Measurements from ENCODE around the gene CCDC27. TPM values are rescaled to one million over a fixed set of nuclear protein-coding genes. Genes with fewer than 3 reads are reported as not detected.
A peak's percentile ranks its signal among the peaks of the same experiment; 100 is the strongest.

CCDC27 gene
- 0.14 TPM for polyA plus RNA-seq (ENCODE audit: insufficient read length)

DNA sequence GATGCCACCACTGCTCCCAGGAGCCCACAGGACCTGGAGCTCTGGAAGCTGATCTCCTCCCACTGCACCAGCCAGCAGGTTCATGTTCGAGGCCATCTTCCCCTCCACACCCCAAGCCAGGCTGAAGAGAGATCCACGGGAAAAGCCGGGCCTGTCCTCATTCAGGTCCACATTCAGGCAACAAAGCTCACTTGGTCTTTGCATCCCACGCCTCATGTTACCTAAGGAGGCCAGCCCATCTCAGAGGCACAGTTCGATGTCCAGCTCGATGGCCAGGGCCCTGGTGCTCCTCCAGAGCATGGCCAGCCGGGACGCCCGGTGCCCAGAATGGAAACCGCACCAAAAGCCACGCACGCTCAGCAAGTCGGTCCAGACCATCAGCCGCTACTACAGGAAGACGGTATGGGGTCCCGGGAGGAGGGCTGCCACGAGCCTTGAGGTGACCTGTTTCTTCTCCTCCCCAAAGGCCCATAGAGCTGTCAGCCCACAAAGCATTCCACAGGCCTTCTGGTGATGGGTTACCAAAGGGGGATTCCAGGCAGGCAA lies at the start of gene CCDC27:
CCDC27 (plus strand) TSS at position 51 of the 546 bp plus-strand sequence; CDS start at position 83, 32 bp downstream.
- DNase-seq, result no peak

DNA sequence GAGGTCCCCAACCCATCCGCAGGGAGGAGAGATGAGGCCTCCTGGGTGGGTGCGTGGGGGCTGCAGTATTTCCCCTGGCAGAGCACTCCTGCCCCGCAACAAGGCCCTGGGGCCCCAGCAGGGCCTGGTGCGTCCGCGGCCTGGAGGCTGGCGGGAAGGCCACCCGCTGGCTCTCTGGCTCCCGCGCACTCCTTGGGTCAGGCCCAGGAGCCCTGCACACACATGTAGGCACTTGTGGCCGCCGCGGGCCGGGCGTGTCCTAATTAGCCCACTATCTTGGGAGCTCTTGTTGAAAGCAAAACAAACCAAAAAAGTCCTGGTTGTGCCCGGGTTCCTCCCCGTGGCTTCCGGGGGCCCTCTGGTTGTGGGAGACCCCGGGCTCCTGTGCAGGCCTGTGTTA lies 49.7 kb upstream of the CCDC27 start:
- DNase-seq, result no peak

DNA sequence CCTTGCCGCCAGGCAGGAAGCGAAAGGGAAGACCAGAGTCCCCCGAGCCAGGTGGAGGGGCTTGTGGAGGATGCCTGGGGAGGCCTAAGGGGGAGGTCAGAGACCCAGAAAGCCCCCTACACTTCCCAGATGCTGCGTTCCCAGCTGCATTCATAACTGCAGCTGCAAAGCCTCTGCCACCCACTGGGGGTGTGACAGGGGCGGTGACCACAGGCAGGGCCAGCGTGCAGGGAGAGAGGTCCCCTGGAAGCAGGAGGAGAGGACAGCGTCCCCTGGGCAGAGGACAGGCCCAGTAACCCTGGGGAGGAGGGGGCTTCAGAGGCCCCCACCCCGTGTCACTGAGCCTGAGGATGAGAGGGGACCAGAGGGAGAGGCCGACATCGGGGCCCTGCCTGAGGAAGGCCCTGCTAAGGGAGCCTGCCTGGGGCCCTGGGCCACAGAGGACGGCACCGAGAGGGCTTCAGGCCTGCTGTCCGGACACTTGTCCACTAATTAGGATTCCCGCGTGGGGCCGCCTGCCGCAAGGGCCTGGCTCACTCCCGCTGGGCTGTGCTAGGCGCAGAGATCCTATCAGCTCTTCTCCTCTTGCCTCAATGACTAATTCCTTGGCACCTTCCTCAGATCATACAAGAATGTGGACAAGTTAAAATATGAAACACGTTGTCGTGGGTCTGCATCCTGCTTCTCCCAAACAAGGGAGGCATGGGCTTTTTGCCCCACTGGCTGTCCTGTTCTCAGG lies 49.1 kb upstream of the CCDC27 start:
- no peak for DNase-seq

DNA sequence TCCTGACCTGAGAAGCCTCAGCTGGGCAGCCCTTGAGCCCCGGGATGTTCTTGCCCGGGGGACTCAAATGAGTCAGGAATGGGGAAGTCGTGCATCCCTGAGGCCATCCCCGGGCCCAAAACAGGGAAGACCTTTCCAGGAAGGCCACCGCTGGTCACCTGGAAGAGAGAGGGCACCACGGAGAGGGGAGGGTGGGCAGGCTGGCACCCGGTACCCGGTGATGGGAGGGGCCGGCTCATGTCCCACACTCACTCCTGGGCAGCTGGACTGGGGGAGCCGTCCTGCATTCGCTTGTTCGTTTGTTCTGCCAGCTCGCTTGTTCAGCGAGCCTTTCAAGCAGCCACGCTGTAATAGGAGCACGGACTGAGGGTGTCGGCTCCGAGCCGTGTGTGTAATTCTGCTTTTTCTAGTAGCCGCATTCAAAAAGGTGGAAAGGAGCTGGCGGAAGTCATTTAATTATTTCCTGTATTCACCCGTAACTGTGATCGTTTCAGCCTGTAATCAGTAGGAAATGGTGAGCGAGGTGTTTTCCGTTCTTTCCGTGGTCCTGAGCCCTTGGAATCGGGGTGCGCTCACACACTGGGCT lies 48.4 kb upstream of the CCDC27 start:
- no peak for DNase-seq

DNA sequence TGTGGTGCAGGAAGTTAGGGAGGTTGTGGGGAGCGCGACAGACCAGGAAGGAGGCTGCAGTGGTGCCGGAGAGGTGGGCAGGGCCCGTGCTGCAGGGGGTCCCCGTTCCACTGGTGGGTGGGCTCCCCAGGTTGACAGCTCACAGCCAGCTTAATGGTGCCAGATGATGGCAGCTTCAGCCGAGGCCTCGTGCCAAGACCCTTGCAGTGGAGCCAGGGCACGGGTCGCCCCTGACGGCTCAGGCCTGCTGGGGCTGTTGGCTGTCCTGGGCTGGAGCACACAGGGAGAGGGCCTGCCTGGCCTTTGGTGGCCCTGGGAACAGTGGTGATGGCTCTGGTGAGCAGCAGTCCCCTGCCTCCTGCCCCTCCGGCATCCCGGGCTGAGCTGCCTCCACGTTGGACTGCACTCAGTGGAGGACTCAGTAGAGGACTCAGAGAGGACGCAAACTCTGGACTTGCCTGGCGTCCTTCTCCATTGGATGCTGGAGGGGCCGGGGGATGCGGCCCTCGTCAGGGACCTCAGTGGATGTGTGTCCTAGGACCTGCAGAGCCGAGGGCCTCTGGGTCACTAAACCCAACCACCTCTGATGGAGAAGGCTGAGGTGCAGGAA lies 46.8 kb upstream of the CCDC27 start:
- DNase-seq, result no peak

DNA sequence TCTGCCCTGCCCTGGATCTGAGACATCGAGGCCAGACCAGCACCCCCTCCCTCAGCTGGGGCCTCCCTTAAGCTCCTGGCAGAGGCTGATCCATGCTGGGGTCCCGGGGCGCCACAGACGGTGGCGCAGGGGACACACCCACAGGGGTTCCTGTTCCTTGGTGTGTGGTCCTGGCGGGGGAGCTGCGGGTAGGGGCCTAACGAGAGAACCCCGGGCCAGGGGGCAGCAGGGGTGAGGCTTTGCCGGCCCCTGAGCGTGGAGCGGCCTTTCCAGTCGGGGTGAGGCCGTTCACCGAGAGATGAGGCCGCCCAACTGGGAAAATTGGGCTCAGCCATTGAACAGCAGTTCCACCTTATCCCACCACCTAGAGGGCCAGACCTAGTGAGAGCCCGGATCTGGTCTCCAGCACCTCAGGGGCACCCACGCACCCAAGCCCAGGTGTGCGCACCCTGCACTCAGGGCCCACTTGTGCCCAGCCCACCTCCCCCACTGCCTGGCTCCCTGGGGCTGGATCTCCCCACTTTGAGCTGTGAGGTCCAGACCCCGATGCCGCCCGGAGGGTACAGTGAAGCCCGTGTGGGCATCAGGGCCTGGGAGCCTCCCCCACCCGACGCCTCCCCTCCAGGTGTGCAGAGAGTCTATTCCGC lies 45.5 kb upstream of the CCDC27 start:
- DNase-seq, result no peak

DNA sequence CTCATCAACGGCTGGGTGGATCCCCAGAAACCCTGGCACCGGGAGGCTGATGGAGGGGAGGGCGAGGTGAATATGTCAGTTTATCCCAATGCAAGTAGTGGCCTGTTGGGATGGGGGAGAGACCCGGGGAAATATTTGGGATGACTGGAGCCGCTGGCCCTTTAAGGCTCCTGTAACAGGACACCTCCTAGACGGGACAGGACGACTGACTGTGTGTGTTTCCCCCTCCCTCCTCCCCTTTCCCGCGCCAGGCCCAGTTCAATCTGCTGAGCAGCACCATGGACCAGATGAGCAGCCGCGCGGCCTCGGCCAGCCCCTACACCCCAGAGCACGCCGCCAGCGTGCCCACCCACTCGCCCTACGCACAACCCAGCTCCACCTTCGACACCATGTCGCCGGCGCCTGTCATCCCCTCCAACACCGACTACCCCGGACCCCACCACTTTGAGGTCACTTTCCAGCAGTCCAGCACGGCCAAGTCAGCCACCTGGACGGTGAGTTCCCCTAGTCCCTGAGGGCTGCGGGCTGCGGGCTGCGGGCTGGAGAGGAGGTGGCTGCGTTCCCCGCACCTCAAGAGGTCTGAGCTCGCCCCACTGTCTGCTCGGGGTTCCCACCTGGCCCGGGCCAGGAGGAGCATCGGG lies 44.8 kb upstream of the CCDC27 start:
- DNase-seq, result no peak

DNA sequence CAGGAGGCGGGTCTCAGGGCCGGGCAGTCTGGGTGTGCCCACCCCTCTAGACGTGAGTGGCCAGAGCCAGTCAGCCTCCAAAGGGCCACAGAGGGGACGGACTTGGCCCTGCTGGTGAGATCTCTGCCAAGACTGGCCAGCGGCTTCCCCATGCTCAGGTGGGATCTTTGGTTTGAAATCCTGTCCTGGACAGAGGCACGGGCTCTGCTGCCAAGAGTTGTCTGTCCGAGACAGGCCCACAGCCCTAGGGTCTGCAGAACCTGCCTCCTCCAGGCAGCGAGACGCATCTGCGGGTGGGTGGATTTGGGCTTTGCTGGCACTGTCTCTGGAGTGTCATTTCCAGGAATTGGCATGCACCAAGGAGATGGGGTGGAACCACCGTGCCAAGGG lies 44.3 kb upstream of the CCDC27 start:
- no peak for DNase-seq

DNA sequence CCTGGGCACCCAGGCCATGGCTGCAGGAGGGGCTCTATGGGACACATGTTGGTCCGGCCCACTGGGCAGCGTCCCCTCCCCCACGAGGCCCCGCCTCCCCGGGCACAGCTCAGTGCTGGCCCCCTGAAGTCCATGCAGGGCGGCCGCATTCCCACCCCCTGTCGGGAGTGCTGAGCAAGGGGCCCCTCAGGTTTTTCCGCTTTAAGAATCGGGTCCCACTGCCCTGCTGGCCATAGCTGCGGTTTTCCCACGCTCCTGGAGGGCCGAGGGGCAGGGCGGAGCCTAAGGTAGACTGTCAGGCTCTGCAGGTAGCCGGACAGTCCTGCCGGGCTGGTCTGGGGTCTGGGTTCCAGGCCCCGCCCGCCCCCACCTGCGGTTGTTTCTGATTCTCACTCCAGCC lies 43.5 kb upstream of the CCDC27 start:
- no peak for DNase-seq

DNA sequence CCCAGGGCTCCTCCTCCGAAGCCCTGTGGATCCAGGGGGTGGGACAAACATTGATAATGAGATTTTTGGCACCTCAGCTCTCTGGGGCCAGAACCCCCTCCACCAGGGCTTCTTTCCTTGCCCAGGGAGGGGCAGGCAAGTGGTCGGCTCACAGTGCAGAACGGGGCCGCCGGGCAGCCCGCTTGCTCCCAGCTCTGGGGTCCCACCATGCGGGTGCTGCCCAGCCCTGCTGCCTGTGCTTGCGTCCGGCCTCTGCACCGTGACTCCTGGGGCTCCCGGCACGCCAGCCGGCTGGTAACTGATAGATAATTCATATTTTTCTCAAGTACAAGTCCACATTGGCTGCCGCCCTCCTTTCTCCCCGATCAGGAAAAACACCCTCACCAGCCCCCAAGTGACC lies 42.0 kb upstream of the CCDC27 start:
- DNase-seq, result no peak

DNA sequence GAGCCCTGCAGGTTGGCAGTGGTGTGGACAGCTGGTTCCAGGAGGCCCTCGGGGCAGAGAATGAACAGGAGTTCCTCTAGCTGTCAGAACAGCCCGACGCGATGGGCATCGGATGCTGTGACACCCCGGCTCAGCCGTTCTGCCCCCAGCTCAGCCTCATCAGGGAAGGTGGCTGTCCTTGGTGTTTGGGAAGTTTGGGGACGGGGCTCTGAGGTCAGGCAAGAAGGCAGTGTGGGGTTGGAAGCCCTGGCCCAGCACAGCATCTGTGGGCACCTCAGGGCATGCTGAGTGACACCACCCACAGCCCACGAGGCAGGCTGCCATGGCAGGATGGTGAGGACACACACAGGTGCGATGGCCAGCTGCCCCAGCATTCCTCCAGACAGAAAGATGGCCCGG lies 40.9 kb upstream of the CCDC27 start:
- DNase-seq, result no peak

DNA sequence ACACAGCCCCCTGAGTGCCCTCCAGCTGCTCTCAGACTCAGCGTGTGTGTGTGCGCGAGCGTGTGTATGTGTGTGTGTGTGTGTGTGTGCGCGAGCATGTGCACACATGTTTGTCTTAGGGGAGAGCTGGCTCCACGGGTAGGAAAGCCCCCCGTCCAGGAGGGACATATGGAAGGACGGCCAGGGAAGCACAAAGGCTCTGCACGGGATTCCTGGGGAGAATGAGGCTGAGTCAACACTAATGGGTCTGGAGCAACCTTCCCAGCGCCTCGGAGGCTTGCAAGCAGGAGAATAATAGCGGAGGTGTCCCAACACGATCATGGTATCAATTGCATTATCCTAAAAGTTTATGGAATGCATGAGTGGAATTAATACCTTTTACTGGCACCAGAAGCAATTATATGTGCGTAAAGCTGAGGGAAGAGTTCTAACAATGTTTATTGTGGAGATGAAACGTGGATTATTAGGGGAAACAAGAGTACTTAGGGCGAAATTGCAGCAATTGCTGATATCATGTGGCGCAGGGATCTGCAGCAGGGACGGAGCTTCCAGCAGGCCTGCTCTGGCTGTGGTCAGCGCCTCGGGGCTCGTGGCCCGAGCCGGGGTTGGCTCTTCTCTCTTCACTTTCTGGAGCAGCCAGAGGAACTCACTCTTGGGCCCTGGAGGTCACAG lies 40.3 kb upstream of the CCDC27 start:
- DNase-seq, result no peak

DNA sequence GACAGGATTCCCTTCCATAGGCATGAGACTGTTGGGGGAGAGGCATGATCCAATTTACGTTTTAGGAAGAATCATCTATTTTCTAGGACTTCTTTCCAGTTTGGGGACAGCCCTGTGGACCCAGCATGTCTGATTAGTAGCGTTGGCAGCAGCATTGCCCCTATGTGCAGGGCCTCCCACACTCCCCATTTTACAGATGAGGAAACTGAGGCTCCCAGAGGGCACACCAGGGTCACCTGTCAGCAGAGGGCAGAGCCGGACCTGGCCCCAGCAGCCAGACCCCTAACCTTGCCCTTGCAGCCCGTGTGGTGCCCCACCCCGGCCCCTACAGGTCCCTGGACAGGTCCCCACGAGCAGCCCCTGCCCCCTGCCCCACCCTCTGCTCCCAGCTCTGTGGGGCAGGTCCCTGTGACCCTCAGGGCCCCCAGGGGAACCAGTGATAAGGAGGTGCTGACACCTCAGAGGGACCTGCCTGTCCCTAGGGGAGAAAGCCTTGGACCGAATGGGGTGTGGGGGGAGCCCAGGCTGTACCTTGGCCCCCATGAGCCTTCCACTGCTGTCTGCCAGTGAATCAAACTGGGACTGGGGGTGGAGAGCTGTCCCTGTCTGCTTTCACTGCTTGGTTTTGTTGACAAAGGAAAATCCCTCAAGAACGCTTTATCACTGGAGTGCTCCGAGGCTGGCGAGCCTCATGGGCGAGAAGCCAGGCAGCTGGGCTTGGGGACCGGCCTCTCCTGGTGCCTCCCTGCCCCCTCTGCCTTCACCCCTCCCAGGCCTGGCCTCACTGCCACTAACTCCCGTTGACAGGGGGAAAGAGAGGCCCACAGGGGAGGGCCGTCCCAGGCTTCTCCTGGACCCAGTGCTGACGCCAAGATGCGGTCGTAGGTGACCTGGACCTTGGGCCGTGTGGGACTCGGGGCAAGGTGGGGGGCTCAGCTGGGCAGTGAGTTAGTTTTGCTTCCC lies 39.4 kb upstream of the CCDC27 start:
- no peak for DNase-seq

DNA sequence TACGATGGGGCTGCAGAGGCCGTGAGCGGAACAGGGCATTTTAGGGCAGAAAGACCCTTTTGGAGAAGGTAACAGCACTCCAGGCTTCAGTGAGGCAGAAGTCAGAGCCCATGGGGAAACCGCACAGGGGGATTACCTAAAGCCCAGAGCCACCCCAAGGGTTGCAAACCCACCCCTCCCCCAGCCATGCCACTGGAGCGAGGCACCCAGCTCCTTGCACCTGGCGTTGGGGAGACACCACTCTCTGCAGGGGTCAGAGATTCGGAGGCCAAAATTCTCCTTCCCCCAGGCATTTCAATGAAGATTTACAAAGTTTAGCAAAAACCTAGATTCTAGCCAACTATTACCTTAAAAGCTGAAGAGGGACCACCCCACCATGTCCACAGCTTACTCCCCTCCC lies 38.4 kb upstream of the CCDC27 start:
- DNase-seq, result no peak

DNA sequence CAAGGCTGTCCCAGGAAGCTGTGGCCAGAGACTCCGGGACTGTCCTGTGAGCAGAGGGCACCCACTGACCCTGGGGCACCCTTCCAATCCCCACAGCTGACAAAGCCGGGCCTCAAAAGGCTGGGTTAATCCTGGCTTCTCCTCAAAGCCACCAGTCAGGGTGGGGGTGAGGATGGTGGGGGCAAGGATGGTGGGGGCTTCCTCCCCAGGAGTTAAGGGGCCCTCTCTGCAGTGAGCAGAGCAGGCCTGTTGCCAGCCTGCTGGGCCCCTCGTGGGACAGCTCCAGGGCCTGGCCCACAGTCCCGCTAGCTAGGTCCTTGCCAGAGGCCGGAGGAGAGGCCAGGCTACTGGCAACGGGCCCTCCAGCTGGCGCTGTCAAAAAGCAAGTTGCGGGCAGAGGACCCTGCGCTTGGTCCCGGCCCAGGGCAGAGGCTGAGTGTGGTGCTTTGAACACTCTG lies 37.9 kb upstream of the CCDC27 start:
- DNase-seq, result peak; percentile 47

DNA sequence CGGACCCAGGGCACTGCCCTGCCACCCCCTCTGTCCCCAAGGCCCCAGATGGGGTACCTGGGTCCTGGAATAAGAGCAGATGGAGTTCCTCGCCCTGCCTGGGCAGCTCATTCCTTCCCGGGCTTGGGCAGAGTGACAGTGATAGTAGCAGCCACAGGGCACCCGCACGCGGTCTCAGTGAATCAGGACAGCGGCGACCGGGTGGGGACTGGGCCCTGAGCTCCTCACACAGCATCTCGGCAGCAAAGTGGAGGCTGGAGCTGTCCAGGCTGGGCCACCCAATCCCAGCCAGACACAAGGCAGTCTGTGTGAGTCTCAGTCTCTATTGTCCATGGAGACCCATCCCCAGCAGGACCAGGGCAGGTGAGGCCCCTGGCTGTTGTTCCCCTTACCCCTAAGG lies 37.4 kb upstream of the CCDC27 start:
- DNase-seq, result no peak

DNA sequence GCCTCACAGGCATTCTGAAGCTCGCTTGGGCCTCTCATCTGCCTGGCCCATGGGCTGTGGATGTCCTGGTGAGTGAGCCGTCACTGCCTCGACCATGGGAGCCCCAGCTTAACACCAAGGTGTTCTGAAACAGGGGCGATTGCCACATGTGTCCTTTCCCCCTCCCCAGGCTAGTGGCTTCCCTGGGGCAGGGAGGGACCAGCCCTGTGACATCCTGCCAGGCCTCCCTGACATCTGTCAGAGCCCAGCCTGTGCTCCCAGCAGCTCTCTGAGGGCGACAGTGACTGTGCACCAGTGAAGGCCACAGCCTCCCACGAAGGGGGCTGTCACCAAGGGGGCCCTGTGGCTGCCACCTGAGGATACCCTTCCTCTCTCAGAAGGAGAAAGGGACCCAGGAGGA lies 35.9 kb upstream of the CCDC27 start:
- DNase-seq, result no peak

DNA sequence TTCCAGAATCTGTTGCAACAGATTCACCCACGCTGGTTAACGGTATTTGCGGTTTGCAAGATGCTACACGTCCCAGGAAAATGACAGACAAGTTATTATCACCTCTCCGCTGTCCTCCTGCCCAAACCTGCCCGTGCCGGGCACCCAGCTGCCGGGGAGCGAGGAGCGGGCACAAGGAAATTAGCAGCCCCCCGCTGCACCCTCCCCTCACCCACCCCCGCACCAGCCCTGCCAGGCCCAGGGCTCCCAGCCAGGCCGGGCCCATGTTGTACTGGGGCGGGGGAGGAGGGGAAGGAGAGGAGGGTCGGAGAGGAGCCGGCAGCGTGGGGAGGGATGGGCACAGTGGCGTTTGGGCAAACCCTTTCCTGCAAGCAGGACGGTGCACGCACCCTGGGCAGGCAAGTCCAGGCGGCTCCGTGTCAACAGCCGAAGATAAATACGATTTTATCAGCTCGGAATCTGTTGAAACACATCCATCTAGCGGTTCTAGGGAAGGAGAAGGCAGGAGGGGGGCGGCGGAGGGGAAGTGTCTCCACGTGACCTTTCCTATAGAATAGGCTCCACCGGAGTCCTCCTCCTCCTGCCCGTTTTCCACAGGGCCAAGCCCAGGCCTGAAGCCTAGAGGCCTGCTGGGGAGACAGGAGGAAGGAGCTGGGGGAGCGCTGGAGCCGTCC lies 35.1 kb upstream of the CCDC27 start:
- no peak for DNase-seq

DNA sequence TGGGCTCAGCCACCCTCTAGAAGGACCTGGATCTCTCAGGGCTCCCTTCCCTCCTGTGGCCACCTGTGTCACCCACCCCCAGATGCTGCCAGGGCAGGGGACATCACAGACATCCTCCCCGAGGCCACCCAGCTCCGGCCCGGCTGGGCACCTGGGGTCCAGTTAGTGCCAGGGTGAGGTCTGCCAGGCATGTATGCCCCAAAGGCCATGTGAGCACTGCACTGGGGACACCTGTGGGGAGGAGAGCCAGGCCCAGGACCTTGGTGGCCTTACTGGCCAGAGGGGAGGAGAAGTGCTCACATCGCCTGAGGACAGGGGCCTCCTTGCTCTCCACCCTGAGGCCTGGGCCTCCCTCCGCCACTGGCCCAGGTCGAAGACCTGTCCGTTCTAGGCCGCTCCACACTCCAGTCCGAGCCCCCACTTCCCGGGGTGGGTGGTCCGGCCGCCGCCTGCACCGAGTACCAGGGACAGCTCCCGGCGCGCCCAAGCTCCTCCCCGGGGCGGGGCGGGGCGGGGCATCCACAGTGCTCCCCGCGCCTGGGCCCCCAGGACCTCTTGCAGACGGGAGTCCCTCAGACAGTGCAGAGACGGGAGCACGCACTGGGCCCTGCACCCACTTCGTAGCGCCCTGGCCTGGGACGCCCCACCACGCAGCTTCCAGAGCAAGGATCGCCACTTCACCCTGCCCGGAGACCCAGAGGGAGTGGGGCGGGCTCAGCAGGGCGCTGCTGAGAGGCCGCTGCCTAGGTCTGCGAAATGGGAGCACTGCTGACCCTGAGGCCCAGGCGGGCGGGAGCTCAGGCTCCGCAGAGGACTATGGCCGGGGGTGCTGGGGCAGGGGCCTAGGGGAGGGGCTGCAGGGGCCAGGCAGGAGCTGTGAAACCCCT lies 34.3 kb upstream of the CCDC27 start:
- no peak for DNase-seq

Measured in hindlimb muscle (tissue), 1 donor.